Effector CD4-positive, alpha-beta T cell (primary cell): ENCODE data around the gene PIEZO1.
A peak's percentile ranks its signal among the peaks of the same experiment; 100 is the strongest.
"Not testable (repeated sequence)": the region's sequence is repeated elsewhere in the genome, so short reads cannot be mapped to it uniquely, and the experiment has no call there.

ENCODE experiments used
- DNase-seq: peaks from one replicate; pipeline ENCODE4 v3.0.0-alpha.2; 2020

PIEZO1 gene

DNA sequence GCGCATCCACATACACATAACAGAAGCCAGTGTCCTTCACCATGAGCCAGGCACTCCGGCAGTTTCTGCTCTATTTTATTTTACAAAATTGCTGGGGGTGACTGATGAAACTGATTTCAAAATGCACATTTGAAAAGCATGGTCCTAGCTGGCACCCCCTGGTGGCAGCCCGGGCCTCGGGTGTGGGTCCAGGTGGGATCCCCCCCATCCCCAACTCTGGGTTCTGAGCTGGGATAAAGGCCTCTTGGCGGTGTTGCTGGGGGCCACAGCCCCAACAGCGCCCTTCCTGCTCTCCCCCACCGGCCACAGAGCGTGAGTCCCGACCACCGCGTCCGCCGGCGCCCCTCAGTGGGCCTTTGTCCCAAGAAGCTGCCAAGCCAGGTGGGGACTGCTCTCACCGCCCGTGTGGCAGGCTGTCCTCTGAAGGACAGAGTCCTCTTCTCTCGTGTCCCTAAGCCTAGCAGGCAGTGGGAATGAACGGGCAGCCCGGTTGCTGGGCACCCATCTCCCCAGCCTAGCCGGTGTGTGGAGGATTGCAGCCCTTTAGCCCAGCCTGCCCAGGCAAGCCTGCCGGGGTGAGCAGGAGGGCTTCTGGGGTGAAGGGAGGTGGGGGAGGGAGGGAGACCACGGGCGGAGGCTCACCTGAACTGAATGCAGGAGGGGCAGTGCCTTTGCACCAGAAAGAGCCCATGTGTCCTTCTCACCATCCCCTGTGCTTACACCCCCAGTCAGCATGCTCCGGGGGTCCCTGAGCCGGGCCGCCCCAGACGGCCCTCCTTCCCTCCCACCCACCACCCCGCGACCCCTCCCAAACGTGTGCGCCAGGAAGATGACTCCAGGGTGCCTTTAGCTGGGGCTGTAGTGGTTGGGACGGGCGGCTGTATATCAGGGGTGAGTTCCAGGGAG lies 99.6 kb downstream of the PIEZO1 start:
- DNase-seq = peak; percentile 52

DNA sequence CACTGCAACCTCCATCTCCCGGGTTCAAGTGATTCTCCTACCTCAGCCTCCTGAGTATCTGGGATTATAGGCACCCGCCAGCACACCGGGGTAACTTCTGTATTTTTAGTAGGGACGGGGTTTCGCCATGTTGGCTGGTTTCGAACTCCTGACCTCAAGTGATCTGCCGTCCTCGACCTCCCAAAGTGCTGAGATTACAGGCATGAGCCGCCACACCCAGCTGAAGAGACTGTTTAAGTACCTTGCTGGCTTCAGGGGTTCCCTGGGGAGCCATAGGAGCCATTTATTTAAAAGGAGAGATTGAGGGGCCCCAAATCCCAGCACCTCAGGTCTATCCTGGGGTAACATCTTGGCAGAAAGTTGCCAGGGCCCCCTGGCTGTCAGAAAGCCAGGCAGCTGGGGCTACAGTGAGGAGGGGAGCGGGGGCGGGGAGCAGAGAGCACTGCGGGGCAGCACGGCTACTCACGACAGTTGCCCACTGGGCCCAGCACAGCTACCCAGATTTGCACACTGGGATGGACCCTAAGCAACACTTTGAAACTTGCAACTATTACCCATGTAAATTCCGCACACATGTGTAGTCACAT lies 100.4 kb downstream of the PIEZO1 start:
- DNase-seq = no peak

DNA sequence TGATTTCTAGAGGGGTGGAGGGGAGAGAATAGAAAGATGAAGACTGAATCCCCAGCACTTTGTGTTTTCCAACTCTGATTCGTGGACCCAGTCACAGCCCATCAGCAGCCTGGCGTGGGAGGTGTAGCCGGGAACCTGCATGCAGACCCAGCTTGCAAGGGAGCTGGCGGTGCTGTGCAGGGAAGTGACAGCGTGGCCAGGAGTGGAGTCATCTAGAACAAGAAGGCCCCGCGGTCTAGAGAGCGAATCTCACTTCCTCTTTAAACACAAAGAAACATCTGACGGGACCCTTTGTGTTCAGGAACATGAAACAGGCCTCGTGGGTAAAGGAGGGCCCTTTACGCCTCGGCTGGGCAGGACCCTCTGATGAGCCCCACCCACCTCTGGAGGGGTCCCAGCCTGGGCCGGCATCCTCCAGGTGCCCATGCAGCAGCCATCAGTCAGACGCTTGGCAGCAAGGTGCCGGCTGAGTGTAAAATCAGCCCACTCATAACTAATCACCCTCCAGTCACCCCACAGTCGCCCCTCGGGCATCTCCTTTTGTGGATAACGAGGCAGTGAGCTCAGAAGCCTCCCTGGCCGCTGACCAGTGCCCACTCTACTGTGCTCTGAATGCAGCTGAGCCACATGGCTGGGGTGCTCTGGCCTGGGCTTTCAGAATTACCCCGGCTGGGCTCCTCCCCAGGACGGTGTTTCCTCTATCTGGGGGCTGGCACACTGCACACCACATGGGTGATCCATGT lies 103.1 kb downstream of the PIEZO1 start:
- DNase-seq = peak; percentile 43

DNA sequence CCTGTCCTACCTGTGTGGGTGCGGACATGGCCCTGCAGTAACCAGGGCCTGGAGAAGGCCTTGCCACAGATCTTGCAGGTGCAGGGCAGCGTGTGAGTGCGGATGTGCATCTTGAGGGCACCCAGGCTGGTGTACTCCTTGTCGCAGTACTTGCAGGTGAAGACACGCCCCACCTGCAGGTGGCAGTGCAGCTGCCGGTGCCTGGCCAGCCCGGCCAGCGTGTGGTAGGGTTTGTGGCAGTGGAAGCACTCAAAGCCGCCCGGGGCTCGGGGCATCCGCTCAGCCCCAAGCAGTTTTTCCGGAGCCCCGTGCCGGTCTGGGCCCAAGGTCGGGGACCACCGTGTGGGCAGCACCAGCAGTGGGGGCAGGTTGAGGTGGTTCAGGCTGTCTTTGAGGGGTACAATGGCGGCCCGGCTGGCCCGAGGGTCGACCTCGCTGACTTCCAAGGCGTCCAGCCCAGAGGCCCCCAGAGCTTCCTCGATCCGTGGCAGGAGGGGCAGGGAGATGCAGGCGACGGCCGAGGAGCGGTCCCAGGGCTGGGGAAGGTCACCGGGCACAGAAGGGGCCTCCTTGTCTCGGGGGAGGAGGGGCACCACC lies 103.8 kb downstream of the PIEZO1 start:
- DNase-seq = peak; percentile 41

DNA sequence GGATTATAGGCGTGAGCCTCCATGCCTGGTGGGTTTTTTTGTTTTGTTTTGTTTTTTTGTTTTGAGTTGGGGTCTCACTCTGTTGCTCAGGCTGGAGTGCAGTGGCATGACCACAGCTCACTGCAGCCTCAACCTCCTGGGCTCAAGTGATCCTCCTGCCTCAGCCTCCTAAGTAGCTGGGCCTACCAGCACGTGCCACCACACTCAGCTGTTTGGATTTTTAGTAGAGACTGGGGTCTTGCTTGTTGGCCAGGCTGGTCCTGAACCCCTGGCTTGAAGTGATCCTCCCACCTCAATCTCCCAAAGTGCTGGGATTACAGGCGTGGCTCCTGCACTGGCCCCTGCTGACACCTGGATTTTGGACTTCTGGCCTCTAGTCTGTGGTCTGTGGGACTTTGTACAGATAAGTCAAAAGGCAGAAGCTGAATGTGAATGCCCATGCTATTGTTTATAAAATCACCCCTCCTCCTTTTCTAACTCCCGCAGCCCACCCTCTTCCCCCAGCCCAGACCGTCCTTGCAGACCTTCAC lies 104.4 kb downstream of the PIEZO1 start:
- no peak for DNase-seq

GRCh38 chr16:88678224-88678979 lies 106.6 kb downstream of the PIEZO1 start:
- no peak for DNase-seq

DNA sequence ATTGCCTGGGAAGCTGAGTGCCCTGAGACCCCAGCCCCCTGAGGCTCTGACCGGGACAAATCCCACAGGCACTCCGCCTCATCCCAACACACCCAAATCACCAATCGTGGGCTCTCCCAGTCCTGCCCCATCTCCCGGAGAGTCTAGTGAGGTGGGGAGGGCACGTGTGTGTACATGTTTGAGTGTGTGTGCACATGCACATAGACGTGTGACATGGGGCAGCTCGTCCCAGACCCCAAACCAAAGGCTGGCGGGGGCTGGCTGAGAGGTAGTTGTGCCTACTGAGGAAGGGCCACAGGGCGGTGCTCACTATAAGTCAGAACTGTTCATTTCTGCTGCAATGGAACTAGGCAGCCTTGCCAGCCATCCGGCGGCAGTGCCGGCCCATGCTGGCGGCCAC lies 107.3 kb downstream of the PIEZO1 start:
- DNase-seq = no peak

DNA sequence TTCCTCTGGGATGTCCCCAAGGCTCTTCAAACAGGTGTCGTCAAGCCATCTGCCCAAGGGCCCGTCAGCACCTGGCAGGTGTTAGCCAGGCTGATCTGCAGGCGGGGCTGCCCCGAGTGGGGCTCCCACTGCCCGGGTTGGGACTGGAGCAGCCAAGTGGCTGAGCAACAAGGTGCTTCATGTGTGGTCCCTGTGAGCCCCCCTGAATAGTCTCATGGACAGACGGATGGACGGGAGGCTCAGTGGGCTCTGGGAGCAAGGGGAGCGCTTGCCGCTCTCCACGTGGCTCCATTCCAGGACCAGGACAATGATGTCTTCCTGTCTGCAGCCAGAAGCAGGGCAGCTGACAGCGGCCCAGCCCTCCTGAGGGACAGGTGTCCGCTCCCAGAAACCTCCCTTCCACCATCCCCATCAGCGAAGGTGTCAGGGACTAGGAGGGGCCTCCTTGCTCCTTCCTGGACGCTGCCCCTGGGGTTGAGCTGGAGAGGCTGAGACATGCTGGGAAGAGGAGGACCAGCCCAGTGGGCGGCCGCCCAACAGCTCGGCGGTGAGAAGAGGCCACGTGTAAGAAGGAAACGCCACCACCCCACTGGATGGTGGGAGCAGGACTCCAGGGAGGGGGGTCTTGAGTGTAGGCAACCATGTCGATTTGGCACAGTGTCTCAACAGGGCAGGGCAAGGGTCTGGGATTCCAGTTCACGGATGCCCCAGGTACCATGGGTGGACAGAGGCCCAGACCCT lies 108.3 kb downstream of the PIEZO1 start:
- DNase-seq = no peak

GRCh38 chr16:88673716-88674379 lies 111.2 kb downstream of the PIEZO1 start:
- no peak for DNase-seq

DNA sequence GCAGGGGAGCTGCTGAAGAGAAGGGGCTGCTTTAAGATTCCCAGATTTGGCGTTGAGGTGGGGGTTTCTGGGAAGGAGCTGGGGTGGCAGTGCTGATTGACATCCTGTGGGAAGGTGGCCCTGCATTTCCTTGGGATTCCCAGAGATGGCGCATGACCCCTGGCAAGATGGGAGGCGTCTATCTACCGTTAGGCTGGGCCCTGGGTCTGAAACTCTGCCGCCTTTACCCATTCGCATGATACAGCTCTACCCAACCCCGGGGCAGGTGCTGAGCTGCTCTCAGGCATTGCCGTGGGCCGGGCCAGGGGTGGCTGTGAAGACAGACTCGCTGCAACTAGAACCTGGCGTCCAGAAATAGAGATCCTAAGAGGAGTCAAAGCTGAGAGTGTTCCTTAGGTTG lies 112.2 kb downstream of the PIEZO1 start:
- DNase-seq = no peak

DNA sequence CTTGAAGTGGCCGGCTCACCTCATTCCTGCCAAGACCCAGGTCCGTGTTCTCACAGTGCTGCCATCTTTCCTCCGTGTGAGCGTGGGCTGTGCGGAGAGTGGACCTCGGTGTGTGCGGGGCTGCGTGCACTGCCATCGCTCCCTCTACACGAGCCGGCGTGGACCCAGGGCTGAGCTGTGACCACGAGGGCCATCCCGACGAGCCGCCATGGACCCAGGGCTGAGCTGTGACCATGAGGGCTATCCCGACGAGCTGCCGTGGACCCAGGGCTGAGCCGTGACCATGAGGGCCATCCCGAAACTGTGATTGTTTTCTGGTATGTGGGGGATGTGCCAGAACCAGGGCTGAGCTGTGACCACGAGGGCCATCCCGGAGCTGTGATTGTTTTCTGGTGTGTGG lies 113.2 kb downstream of the PIEZO1 start:
- DNase-seq = no peak

- no peak for DNase-seq
Observed at GRCh38 chr16:88669980-88670379, 115.0 kb downstream of the PIEZO1 start.

- not testable (repeated sequence) for DNase-seq
Observed at GRCh38 chr16:88669493-88669892, 115.5 kb downstream of the PIEZO1 start.

- DNase-seq = no peak
Observed at GRCh38 chr16:88667461-88667860, 117.6 kb downstream of the PIEZO1 start.

DNA sequence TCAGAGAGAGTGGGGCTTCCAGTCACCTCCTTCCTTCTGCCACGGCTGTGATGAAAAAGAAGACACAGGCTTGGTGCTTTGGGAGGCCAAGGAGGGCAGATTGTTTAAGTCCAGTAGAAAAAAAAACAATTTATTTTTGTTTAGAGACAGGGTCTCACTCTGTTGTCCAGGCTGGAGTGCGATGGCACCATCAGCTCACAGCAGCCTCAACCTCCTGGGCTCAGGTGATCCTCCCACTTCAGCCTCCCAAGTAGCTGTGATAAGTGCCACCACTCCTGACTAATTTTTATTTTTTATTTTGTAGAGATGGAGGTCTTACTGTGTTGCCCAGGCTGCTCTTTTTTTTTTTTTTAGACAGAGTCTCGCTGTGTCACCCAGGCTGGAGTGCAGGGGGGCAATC lies 119.5 kb downstream of the PIEZO1 start:
- no peak for DNase-seq
